Endodermal cell (in vitro differentiated cells): ENCODE measurements around the gene FAAH. TPM values are rescaled to one million over a fixed set of nuclear protein-coding genes. Genes with fewer than 3 reads are reported as not detected.
A peak's percentile ranks its signal among the peaks of the same experiment; 100 is the strongest.

Experiments
- DNase-seq: peaks from one replicate; pipeline ENCODE4 v3.0.0-alpha.2; 2017
- H3K27ac ChIP-seq: 2 replicates; pipeline ENCODE4 v1.5.1; 2013; ENCODE audit warnings: mild to moderate bottlenecking, low read depth, low read length, moderate library complexity
- H3K27me3 ChIP-seq: 2 replicates; pipeline ENCODE4 v1.6.1; 2013; ENCODE audit warnings: mild to moderate bottlenecking, low read length, moderate library complexity; ENCODE audit not compliant: insufficient read depth, control insufficient read depth, poor library complexity, severe bottlenecking
- H3K36me3 ChIP-seq: 2 replicates; pipeline ENCODE4 v1.7.0; 2013; ENCODE audit warnings: mild to moderate bottlenecking, low read length, moderate library complexity; ENCODE audit not compliant: control insufficient read depth, insufficient read depth
- H3K4me1 ChIP-seq: one replicate; pipeline ENCODE4 v1.7.0; 2013; ENCODE audit warnings: low read length; ENCODE audit not compliant: control insufficient read depth, insufficient read depth
- H3K4me3 ChIP-seq: 2 replicates; pipeline ENCODE4 v1.5.1; 2013; ENCODE audit warnings: mild to moderate bottlenecking, low read length, moderate library complexity
- H3K9ac ChIP-seq: 2 replicates; pipeline ENCODE4 v1.6.1; 2013; ENCODE audit warnings: mild to moderate bottlenecking, low read length, moderate library complexity; ENCODE audit not compliant: poor library complexity, severe bottlenecking; ENCODE audit errors: extremely low read depth
- H3K9me3 ChIP-seq: 2 replicates; pipeline ENCODE4 v1.6.1; 2013; ENCODE audit warnings: mild to moderate bottlenecking, low read length, moderate library complexity; ENCODE audit not compliant: control insufficient read depth
- H3K27ac Mint-ChIP-seq: 2 replicates; pipeline ENCODE4 v1.8.0; 2020; ENCODE audit warnings: mixed read lengths
- H3K27me3 Mint-ChIP-seq: 2 replicates; pipeline ENCODE4 v1.8.0; 2021; ENCODE audit warnings: mild to moderate bottlenecking, mixed read lengths; ENCODE audit not compliant: insufficient read depth
- H3K36me3 Mint-ChIP-seq: 2 replicates; pipeline ENCODE4 v1.8.0; 2020; ENCODE audit warnings: low read depth, mixed read lengths
- H3K4me1 Mint-ChIP-seq: 2 replicates; pipeline ENCODE4 v1.8.0; 2020; ENCODE audit warnings: mixed read lengths
- H3K4me3 Mint-ChIP-seq: 2 replicates; pipeline ENCODE4 v1.8.0; 2020; ENCODE audit warnings: mild to moderate bottlenecking, moderate library complexity, mixed read lengths
- H3K9me3 Mint-ChIP-seq: 2 replicates; pipeline ENCODE4 v1.8.0; 2020; ENCODE audit warnings: mild to moderate bottlenecking, mixed read lengths
- WGBS, 2 experiments: methylation state at CpG; one replicate each; pipeline versions ENCODE4 v1.1.5 to v1.1.7; 2013; ENCODE audit warnings: missing lambda C conversion rate in 2 of 2, mixed read lengths in 1 of 2; ENCODE audit not compliant: insufficient coverage in 1 of 2, insufficient read length in 1 of 2; 5-methylcytosine and 5-hydroxymethylcytosine counted together
- total RNA-seq, 2 donors: library from RNA; stranded (reverse); fragmentation: NEBNext Ultra II Directional in 1 of 2; extraction: Animal tissue kit (Norgen Biotek cat#: 25700) in 1 of 2; gene quantifications; 2 replicates in 1 of 2; 3 replicates in 1 of 2; pipeline ENCODE4 v1.2.1, GENCODE V29; 2021
- TF ChIP-seq, protein P1 (sequence below): fragments of 200-600 bp; sonication (generic); conservative IDR thresholded peaks from 2 replicates; pipeline ENCODE4 v1.5.0; 2021; ENCODE audit warnings: antibody characterized with exemption, mild to moderate bottlenecking

FAAH gene
- total RNA-seq, 2 donors from 2014 or later: 27.1 to 56.6 TPM

DNA sequence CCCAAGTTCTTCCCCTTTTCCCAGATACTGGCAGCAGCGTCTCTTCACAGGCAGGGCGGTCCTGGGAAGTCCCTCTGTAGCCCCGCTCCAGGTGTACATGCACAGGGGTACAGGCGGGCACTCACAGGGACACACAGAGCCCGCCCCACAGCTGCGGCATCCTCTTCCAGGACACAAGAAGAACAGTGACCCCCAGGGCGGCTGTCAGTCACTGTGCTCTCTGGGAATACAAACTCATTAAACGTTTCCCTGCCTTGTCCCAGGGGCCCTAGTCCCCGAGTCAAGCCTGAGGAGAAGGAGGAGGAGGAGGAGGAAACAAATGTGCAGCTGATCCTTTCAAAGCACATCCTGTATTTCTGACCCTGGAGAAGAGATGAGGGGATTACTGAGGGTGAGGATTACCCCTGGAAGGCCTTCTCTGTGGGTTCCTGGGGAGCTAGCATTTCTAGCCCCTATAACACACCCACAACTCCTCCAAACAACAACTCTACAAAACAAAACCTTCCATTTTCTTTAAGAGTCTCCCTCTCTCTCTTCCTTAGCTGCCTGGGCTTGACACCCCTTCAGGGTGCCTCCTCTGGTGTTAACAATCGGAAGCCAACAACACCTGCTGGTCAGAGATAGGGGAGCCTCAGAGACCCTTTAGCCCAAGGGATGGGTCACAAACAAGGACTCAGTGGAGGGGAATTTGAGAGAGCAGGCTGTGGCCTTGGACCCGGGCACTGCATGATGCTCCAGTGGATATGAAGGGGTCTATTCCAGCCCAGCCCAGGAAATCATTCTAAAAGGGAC, 67.1 kb downstream of the FAAH start:
- Histone ChIP-seq H3K27ac (no peak overlapping the region), H3K4me3 (no peak overlapping the region), H3K27me3 (peaks cover 84% of the 10 kb centered on the region), H3K36me3 (no peaks in the 10 kb centered on the region), H3K9me3 (no peaks in the 10 kb centered on the region), H3K4me1 (peaks cover 19% of the 10 kb centered on the region), H3K9ac (no peak overlapping the region)
- WGBS, 2 experiments: 75 to 83% methylated on average over 2 to 11 of the region's 11 CpGs
- no peak for DNase-seq
- Mint-ChIP-seq H3K27ac (no peak overlapping the region), H3K27me3 (peaks cover 94% of the 10 kb centered on the region), H3K4me1 (peaks cover 47% of the 10 kb centered on the region), H3K9me3 (peaks cover 14% of the 10 kb centered on the region), H3K36me3 (peaks cover 3% of the 10 kb centered on the region), H3K4me3 (no peak overlapping the region)
- TF ChIP-seq, protein P1, sequence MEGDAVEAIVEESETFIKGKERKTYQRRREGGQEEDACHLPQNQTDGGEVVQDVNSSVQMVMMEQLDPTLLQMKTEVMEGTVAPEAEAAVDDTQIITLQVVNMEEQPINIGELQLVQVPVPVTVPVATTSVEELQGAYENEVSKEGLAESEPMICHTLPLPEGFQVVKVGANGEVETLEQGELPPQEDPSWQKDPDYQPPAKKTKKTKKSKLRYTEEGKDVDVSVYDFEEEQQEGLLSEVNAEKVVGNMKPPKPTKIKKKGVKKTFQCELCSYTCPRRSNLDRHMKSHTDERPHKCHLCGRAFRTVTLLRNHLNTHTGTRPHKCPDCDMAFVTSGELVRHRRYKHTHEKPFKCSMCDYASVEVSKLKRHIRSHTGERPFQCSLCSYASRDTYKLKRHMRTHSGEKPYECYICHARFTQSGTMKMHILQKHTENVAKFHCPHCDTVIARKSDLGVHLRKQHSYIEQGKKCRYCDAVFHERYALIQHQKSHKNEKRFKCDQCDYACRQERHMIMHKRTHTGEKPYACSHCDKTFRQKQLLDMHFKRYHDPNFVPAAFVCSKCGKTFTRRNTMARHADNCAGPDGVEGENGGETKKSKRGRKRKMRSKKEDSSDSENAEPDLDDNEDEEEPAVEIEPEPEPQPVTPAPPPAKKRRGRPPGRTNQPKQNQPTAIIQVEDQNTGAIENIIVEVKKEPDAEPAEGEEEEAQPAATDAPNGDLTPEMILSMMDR: no peak

DNA sequence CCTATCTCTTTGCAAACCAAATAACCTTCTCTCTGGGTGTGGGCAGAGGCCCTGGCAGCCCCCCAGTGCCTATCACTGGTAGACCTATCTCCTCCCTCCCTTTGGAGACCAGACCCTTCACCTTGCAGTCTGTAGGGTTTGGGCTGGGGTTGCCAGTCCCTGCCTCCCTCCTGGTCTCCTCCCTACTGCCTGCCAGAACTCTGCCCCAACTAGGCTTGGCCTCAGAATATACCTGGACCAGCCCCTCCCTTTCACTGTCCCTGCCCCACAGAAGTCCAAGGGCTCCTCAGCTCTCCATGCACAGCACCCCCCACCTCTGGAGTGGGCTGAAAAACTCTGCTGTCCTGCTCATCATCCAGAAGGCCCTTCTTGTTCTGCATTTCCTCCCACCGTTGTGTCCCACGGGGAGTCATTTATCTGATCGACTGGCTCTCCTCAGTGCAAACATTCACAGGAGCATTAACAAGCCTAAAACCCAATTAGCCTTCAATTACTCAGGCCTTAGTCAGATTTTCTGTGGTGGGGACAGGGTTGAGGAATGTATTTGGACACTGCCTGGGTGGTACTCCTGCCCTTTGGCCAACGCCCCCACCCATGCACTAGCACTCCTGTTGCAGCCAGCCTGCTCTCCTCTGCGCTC, 67.8 kb downstream of the FAAH start:
- Mint-ChIP-seq H3K27me3 (peaks cover 93% of the 10 kb centered on the region), H3K4me3 (peak overlapping the region; percentile 36), H3K27ac (no peak overlapping the region)

More for the DNA sequence above, 67.8 kb downstream of the FAAH start:
- Histone ChIP-seq H3K9me3 (no peaks in the 10 kb centered on the region), H3K4me3 (no peak overlapping the region), H3K9ac (no peak overlapping the region), H3K4me1 (peaks cover 21% of the 10 kb centered on the region), H3K36me3 (no peaks in the 10 kb centered on the region), H3K27me3 (peaks cover 79% of the 10 kb centered on the region), H3K27ac (no peak overlapping the region)
- WGBS, 2 experiments: 31 to 33% methylated on average over 3 to 5 of the region's 5 CpGs
- Mint-ChIP-seq H3K36me3 (peaks cover 3% of the 10 kb centered on the region), H3K9me3 (peaks cover 14% of the 10 kb centered on the region), H3K4me1 (peaks cover 49% of the 10 kb centered on the region)
- peak; percentile 68 for DNase-seq
- TF ChIP-seq, protein P1: no peak

Other genes with a start within 250 kb of the FAAH start
- gene TSPAN1, start 219.2 kb upstream of the FAAH start, total RNA-seq: not detected
- not detected for gene P3R3URF, start 217.8 kb upstream of the FAAH start, total RNA-seq
- gene POMGNT1, start 195.9 kb upstream of the FAAH start, total RNA-seq: 100 to 1,000 TPM; 101 TPM
- 1 to 10 TPM; 3.5 to 6.0 TPM for gene LURAP1, start 191.0 kb upstream of the FAAH start, total RNA-seq
- gene RAD54L, start 146.6 kb upstream of the FAAH start, total RNA-seq: 10 to 100 TPM; 38.6 to 58.3 TPM
- gene LRRC41, start 90.7 kb upstream of the FAAH start, total RNA-seq: 10 to 100 TPM; 74.2 to 88.9 TPM
- 100 to 1,000 TPM; 375 to 400 TPM for gene UQCRH, start 90.6 kb upstream of the FAAH start, total RNA-seq
- gene NSUN4, start 53.5 kb upstream of the FAAH start, total RNA-seq: 10 to 100 TPM; 16.3 to 19.0 TPM
- 10 to 100 TPM in 1 of 2 donors, 1 to 10 TPM in 1; 5.7 to 16.6 TPM for gene DMBX1, start 95.5 kb downstream of the FAAH start, total RNA-seq
- gene KNCN, start 157.3 kb downstream of the FAAH start, total RNA-seq: not detected
- gene MKNK1, start 210.0 kb downstream of the FAAH start, total RNA-seq: 10 to 100 TPM; 19.9 to 28.5 TPM
- 1 to 10 TPM; 1.7 to 2.3 TPM for gene MOB3C, start 222.5 kb downstream of the FAAH start, total RNA-seq